Esophagus squamous epithelium (tissue), 5 donors: ENCODE measurements around the gene CPA5. TPM values are rescaled to one million over a fixed set of nuclear protein-coding genes. Genes with fewer than 3 reads are reported as not detected.
A peak's percentile ranks its signal among the peaks of the same experiment; 100 is the strongest.

ENCODE experiments used
- DNase-seq: peaks from one replicate; lab custom pipeline; 2025; lab: John Stamatoyannopoulos, UW
- H3K27ac ChIP-seq, 4 donors: fragments of 200-600 bp; sonication (generic); one replicate each; pipeline ENCODE4 v1.5.1; 2016 to 2019; ENCODE audit warnings: mild to moderate bottlenecking in 1 of 4
- H3K27me3 ChIP-seq, 4 donors: fragments of 200-600 bp; sonication (generic); 1 replicate in 3 of 4; 2 replicates in 1 of 4; pipeline versions ENCODE4 v1.5.1 to v1.6.0; 2017 to 2021; ENCODE audit warnings: antibody characterized with exemption in 1 of 4
- H3K36me3 ChIP-seq, 3 donors: fragments of 200-600 bp; sonication (generic); one replicate each; pipeline ENCODE4 v1.5.1; 2016 to 2019
- H3K4me1 ChIP-seq, 3 donors: fragments of 200-600 bp; sonication (generic); one replicate each; pipeline ENCODE4 v1.5.1; 2017 to 2019
- H3K4me3 ChIP-seq, 4 donors: fragments of 200-600 bp; sonication (generic); 1 replicate in 3 of 4; 2 replicates in 1 of 4; pipeline ENCODE4 v1.5.1; 2016 to 2019; ENCODE audit warnings: mild to moderate bottlenecking in 2 of 4, moderate library complexity in 1 of 4
- H3K9me3 ChIP-seq, 3 donors: fragments of 200-600 bp; sonication (generic); one replicate each; pipeline ENCODE4 v1.5.1; 2016 to 2019
- CTCF ChIP-seq, 6 experiments: fragments of 450-650 bp in 4 of 6; fragments of 200-600 bp in 2 of 6; sonication (generic) in 2 of 6; IDR thresholded peaks; one replicate each; pipeline ENCODE4 v1.5.1; 2016 to 2019; ENCODE audit warnings: antibody characterized with exemption in 6 of 6, mild to moderate bottlenecking in 4 of 6, moderate library complexity in 4 of 6
- POLR2A ChIP-seq, 4 donors: fragments of 450-650 bp; IDR thresholded peaks; one replicate each; pipeline ENCODE4 v1.6.1; 2017; ENCODE audit warnings: antibody characterized with exemption in 4 of 4, mild to moderate bottlenecking in 4 of 4, moderate library complexity in 3 of 4
- WGBS, 2 donors: methylation state at CpG; one replicate each; pipeline ENCODE4 v1.1.5; 2018; 5-methylcytosine and 5-hydroxymethylcytosine counted together
- intact Hi-C: fragments of 100-400 bp; cut with DNase I; formaldehyde crosslinking; loops from one replicate; pipeline ENCODE4 v1.15.0; 2022
- total RNA-seq, 4 donors: library from RNA; depleted of rRNA; stranded (reverse); fragments of >200 nt; gene quantifications; one replicate each; pipeline ENCODE4 v1.1.0, GENCODE V29; 2016
- donor health status: DM: yes; HTN: yes; CAD: no.

Gene CPA5
- total RNA-seq, 4 donors from 2014 or later, result not detected

GRCh38 chr7:130366564-130366963 is 21.9 kb downstream of the CPA5 start:
- Histone ChIP-seq H3K27ac (no peak overlapping the region), H3K36me3 (no peaks in the 10 kb centered on the region), H3K27me3 (no peaks in the 10 kb centered on the region), H3K4me1 (peaks cover 8 to 50% (median 34%) of the 10 kb centered on the region in 3 donors), H3K9me3 (no peaks in the 10 kb centered on the region), H3K4me3 (no peak overlapping the region)
- 93 to 96% methylated on average over 4 to 6 of the region's 6 CpGs for whole genome bisulfite sequencing, 2 donors
- TF ChIP-seq POLR2A (IDR thresholded peaks at IDR 0.05), result no peak
- intact Hi-C loops, result no loop called here
- no peak for DNase-seq

GRCh38 chr7:130367088-130367755 is 22.6 kb downstream of the CPA5 start:
- DNase-seq, result no peak
- no peak for TF ChIP-seq POLR2A (IDR thresholded peaks at IDR 0.05)
- TF ChIP-seq CTCF (IDR thresholded peaks at IDR 0.05), result no peak
- Histone ChIP-seq H3K27ac (no peak overlapping the region), H3K27me3 (no peaks in the 10 kb centered on the region), H3K36me3 (no peaks in the 10 kb centered on the region), H3K4me1 (peaks cover 8 to 56% (median 34%) of the 10 kb centered on the region in 3 donors), H3K4me3 (no peak overlapping the region), H3K9me3 (no peaks in the 10 kb centered on the region)
- WGBS, 2 donors, result 74 to 92% methylated on average over 8 to 10 of the region's 13 CpGs
- intact Hi-C loops, result no loop called here

GRCh38 chr7:130367836-130368746 is 23.5 kb downstream of the CPA5 start:
- H3K27ac ChIP-seq, result no peak overlapping the region
- H3K9me3 ChIP-seq, result no peaks in the 10 kb centered on the region
- no peak for TF ChIP-seq POLR2A (IDR thresholded peaks at IDR 0.05)
- no peak for TF ChIP-seq CTCF (IDR thresholded peaks at IDR 0.05)
- no peaks in the 10 kb centered on the region for H3K27me3 ChIP-seq
- intact Hi-C loops, result no loop called here
- 78 to 91% methylated on average over 7 to 8 of the region's 19 CpGs for WGBS, 2 donors
- peaks cover 7 to 60% (median 39%) of the 10 kb centered on the region in 3 donors for H3K4me1 ChIP-seq
- H3K36me3 ChIP-seq, result no peaks in the 10 kb centered on the region
- DNase-seq, result no peak
- H3K4me3 ChIP-seq, result no peak overlapping the region

- TF ChIP-seq POLR2A (IDR thresholded peaks at IDR 0.05), result no peak
- no peak for TF ChIP-seq CTCF (IDR thresholded peaks at IDR 0.05)
- WGBS, 2 donors, result 31 to 35% methylated on average over 6 to 9 of the region's 10 CpGs
- H3K27ac ChIP-seq, result peak overlapping the region in 1 of 4 donors; percentile 29
- DNase-seq, result no peak
- intact Hi-C loops, result no loop called here
- no peaks in the 10 kb centered on the region for H3K27me3 ChIP-seq
- H3K36me3 ChIP-seq, result no peaks in the 10 kb centered on the region
- peaks cover 13 to 60% (median 43%) of the 10 kb centered on the region in 3 donors for H3K4me1 ChIP-seq
- H3K4me3 ChIP-seq, result no peak overlapping the region
- no peaks in the 10 kb centered on the region for H3K9me3 ChIP-seq
These were observed 24.6 kb downstream of the CPA5 start for GRCh38 chr7:130369110-130369711.

GRCh38 chr7:130369831-130370550 is 25.4 kb downstream of the CPA5 start:
- WGBS, 2 donors, result 62 to 77% methylated on average over 3 of the region's 3 CpGs
- Histone ChIP-seq H3K4me1 (peaks cover 15 to 65% (median 48%) of the 10 kb centered on the region in 3 donors), H3K36me3 (no peaks in the 10 kb centered on the region)

More at GRCh38 chr7:130369831-130370550, 25.4 kb downstream of the CPA5 start:
- H3K9me3 ChIP-seq, result no peaks in the 10 kb centered on the region
- TF ChIP-seq CTCF (IDR thresholded peaks at IDR 0.05) (no peak), POLR2A (IDR thresholded peaks at IDR 0.05) (no peak)
- intact Hi-C loops, result no loop called here
- H3K27me3 ChIP-seq, result no peaks in the 10 kb centered on the region
- no peak for DNase-seq
- peak overlapping the region in 1 of 4 donors; percentile 29 for H3K27ac ChIP-seq
- no peak overlapping the region for H3K4me3 ChIP-seq
